SK-N-SH treated with all-trans-retinoic acid at 6 μM for 48 hours (cell line): ENCODE measurements around the gene XYLT2.

Experiments
- ARNTL ChIP-seq: fragments of 450-650 bp; formaldehyde crosslinking; IDR thresholded peaks from 2 replicates; pipeline ENCODE4 v1.5.0; 2020; ENCODE audit warnings: low read depth, mild to moderate bottlenecking, moderate library complexity, borderline replicate concordance
- ZC3H10 ChIP-seq: fragments of 250-450 bp; sonication (Bioruptor Pico); IDR thresholded peaks from 2 replicates; pipeline ENCODE4 v1.5.1; 2021; ENCODE audit warnings: mild to moderate bottlenecking, moderate library complexity
- ZFP3 ChIP-seq: fragments of 250-450 bp; sonication (Bioruptor Pico); IDR thresholded peaks from 2 replicates; pipeline ENCODE4 v1.5.0; 2020; ENCODE audit warnings: mild to moderate bottlenecking, moderate library complexity
- ZNF70 ChIP-seq: fragments of 450-650 bp; formaldehyde crosslinking; IDR thresholded peaks from 2 replicates; pipeline ENCODE4 v1.5.0; 2020; ENCODE audit warnings: mild to moderate bottlenecking, moderate library complexity
- TF ChIP-seq, protein P1 (sequence below): fragments of 250-450 bp; sonication (Bioruptor Pico); IDR thresholded peaks from 2 replicates; pipeline ENCODE4 v1.8.0; 2020; ENCODE audit warnings: mild to moderate bottlenecking, moderate library complexity, borderline replicate concordance

DNA sequence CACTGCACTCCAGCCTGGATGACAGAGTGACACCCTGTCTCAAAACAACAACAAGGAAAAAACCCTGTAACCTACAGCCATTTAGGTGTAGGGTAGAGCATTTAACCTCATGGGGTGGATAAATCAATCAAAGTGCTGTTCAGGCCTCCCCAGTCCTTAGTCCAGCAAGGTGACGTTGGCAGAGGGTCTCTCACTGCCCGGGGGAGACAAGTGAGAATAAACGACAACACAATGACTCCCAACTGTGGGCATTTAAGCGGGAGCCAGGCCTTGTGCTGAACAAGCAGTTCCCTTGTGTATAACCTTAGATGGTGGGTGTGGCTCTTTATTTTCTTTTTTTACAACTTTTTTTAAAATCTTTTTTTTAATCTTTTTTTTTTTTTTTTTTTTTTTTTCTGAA, 42.3 kb upstream of the XYLT2 start:
- no peak for TF ChIP-seq ZNF70 (CRISPR knock-in tag)
- no peak for TF ChIP-seq ZFP3
- no peak for TF ChIP-seq ZC3H10 (CRISPR knock-in tag)
- TF ChIP-seq, protein P1, sequence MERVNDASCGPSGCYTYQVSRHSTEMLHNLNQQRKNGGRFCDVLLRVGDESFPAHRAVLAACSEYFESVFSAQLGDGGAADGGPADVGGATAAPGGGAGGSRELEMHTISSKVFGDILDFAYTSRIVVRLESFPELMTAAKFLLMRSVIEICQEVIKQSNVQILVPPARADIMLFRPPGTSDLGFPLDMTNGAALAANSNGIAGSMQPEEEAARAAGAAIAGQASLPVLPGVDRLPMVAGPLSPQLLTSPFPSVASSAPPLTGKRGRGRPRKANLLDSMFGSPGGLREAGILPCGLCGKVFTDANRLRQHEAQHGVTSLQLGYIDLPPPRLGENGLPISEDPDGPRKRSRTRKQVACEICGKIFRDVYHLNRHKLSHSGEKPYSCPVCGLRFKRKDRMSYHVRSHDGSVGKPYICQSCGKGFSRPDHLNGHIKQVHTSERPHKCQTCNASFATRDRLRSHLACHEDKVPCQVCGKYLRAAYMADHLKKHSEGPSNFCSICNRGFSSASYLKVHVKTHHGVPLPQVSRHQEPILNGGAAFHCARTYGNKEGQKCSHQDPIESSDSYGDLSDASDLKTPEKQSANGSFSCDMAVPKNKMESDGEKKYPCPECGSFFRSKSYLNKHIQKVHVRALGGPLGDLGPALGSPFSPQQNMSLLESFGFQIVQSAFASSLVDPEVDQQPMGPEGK (CRISPR knock-in tag) = no peak
- no peak for TF ChIP-seq ARNTL (CRISPR knock-in tag)
